C4-2B (cell line): ENCODE data around the gene CDC42BPA.

ENCODE experiments used
- ZFX ChIP-seq: fragments of 450-650 bp; IDR thresholded peaks from 2 replicates; pipeline ENCODE4 v1.6.1; 2017
- TF ChIP-seq, protein P1 (sequence below): fragments of 450-650 bp; conservative IDR thresholded peaks from 2 replicates; pipeline ENCODE4 v1.5.1; 2017; ENCODE audit warnings: mild to moderate bottlenecking

DNA sequence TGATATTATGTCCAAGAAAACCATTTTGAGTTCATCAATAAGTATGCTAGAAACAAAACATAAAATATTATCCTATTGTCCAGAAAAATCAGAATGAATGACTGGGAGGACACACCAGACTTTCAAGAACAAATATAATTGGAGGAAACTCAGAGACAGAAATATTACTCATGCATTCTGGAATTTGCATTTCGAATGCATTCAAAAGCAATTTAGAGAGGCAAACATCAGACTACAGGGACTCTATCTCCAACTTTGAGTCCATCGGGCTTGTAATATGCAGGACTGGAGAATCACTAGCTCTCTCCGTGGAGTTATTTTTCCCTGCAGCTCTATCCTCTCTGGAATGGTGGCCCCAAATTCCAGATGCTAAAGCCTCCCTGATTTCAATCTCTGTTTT lies 161.8 kb downstream of the CDC42BPA start:
- TF ChIP-seq, protein P1, sequence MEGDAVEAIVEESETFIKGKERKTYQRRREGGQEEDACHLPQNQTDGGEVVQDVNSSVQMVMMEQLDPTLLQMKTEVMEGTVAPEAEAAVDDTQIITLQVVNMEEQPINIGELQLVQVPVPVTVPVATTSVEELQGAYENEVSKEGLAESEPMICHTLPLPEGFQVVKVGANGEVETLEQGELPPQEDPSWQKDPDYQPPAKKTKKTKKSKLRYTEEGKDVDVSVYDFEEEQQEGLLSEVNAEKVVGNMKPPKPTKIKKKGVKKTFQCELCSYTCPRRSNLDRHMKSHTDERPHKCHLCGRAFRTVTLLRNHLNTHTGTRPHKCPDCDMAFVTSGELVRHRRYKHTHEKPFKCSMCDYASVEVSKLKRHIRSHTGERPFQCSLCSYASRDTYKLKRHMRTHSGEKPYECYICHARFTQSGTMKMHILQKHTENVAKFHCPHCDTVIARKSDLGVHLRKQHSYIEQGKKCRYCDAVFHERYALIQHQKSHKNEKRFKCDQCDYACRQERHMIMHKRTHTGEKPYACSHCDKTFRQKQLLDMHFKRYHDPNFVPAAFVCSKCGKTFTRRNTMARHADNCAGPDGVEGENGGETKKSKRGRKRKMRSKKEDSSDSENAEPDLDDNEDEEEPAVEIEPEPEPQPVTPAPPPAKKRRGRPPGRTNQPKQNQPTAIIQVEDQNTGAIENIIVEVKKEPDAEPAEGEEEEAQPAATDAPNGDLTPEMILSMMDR, result no peak
- TF ChIP-seq ZFX, result no peak
